HTERT RPE-1 (cell line): ENCODE data around the gene SMOC2.
"Not testable (repeated sequence)": the region's sequence is repeated elsewhere in the genome, so short reads cannot be mapped to it uniquely, and the experiment has no call there.

ENCODE experiments used
- in situ Hi-C: fragments of 300-500 bp; cut with MboI; formaldehyde crosslinking; loops from 4 replicates; pipeline ENCODE4 v1.14.3; 2020; ENCODE audit warnings: low sequenced_read_pairs

Gene SMOC2

DNA sequence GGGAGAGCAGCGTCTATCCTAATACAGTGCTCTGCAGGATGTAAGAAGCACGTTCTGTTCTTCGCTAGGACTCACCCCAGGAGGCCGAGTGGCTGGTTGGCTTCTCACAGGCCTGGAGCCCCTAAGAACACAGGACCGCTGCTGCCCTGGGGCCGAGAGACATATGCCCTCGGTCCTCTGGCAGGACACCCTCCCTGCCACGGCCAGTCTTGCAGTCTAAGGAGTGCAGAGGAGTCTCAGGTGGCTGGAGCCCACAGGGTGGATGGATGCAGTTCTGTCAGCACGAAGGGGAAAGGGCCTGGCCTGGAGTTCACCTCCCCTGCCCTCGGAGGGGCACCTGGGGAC is 96.5 kb downstream of the SMOC2 start:
- in situ Hi-C loops = no loop called here

DNA sequence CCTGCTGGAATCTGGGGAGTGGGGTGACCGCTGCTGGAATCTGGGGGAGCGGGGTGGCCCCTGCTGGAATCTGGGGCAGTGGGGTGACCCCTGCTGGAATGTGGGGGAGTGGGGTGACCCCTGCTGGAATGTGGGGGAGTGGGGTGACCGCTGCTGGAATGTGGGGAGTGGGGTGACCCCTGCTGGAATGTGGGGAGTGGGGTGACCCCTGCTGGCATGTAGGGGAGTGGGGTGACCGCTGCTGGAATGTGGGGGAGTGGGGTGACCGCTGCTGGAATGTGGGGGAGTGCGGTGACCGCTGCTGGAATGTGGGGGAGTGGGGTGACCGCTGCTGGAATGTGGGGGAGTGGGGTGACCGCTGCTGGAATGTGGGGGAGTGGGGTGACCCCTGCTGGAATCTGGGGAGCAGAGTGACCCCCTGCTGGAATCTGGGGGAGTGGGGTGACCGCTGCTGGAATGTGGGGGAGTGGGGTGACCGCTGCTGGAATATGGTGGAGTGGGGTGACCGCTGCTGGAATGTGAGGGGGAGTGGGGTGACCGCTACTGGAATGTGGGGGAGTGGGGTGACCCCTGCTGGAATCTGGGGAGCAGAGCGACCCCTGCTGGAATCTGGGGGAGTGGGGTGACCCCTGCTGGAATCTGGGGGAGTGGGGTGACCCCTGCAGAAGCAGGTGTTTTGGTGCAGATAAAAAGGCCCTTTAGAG is 97.4 kb downstream of the SMOC2 start:
- in situ Hi-C loops = not testable (repeated sequence)

DNA sequence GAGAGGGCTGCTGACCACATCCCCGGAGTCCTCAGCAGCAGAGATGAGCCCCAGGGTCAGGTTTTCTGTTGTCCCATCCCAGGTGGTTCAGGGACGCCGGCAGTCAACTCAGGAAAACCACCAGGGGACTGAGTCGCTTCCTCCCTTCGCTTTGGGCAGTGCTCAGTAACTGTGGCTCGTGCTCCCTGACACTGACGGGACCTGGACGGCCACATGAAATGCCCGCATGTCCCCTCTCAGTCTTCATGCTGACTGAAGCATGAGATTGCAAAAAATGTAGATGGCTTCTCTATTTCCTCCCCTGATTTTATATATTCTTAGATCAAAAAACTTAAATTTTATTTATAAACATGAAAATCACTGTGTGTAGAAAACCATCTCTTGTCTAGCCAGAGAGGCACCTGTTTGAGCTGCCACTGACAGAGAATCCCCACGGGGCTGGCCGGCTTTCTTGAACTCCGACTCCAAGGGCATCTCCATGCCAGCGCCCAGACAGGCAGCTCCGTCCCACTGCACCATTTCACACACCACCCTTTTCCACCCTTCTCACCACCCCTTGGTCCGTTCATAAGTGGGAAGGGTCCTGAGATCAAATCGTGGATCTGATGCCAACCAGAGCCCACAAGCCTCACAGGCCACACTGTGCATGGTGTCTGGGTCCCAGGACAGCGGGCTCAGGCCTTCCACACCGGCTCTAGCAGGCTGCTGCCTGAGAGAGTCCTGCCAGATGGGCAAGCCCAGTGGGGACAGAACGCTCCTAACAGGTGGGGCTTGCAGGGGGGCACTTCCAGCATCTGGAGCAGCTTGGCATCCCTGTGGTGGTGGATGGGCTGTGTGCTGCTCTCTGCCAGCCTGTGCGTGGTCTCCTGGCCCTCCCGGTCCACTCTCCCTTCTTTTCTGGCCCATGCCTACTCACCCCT is 98.2 kb downstream of the SMOC2 start:
- in situ Hi-C loops = no loop called here

DNA sequence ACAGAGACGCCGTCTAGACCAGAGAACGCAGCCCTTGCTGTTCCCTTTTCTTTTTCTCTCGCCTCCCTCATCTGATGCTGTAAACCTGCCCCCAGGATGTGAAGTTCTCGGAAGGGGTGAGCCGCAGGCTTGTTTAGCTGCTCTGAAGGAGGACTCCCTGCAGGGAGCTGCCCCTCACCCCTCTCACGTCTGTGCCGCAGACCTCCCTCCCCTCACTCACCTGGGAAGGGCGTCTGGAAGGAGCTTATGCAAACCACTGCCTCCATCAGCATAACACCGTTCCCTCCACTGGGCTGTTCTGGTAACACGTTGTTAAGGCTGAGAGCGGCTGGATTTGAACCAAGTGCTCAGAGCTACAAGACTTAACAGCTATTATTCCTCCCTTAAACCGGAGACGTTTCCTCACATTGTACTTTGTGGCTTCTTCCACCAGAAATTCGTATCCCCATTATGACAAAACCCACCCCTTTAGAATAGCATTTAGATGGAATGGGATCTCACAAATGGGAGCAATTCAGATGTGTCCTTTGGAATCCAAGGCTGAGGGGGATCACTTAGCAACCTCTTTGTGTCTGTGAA is 99.8 kb downstream of the SMOC2 start:
- in situ Hi-C loops = no loop called here

DNA sequence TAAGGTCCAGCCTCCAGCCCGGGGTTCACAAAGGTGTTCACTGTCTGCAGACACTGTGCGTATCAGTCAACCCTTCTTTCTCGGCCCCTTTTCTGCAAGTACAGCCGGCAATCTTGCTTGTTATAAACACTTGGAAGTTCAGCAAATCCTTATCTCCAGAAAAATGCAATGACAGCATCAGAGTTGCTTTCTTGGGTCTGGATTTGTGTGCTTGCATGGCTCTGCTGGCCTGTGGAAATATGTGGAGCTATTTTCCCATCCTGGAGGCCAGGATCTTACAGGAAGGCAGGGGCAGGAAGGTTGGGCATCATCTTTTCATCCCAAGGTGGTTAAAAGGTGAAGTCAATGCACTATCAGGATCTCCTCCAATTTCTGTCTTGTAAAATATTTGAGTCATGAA is 100.3 kb downstream of the SMOC2 start:
- in situ Hi-C loops = no loop called here

DNA sequence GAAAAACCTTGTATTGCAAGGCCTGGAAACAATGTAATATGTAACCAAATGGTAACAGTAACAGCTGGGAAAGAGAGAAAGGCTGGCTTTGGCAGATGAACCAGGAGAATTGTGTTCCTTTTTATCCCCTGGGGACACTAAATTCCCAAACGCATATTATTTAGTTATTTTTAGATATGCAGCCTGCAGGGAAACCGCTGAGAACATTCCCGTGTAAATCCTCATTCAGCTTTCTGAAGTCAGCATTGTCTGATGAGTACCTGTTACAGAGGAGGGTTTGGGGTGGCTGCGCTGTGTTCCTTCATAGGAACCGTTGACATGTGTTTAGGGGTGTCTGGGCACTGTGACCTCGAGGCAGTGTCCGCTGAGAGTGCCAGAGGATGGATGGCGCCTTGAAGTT is 101.3 kb downstream of the SMOC2 start:
- in situ Hi-C loops = no loop called here

DNA sequence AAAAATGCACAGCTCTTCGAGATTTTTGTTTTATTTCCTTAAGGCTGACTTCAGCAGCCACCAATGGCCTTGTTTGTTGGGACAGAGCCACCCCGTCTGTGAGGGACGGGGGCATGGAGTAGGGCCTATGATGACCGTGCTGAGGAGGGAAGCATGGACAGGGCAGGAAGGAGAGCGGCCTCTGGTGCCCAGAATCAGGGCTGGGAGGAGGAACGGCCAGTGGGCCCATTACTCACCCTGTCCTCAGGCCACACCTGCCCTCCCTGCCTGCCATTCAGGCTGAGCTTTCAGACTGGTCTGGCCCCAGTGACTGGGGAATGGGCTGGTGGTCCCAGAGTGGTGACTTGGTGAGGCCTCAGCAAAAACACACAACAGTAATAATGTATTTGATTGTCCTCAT is 104.4 kb downstream of the SMOC2 start:
- in situ Hi-C loops = no loop called here

DNA sequence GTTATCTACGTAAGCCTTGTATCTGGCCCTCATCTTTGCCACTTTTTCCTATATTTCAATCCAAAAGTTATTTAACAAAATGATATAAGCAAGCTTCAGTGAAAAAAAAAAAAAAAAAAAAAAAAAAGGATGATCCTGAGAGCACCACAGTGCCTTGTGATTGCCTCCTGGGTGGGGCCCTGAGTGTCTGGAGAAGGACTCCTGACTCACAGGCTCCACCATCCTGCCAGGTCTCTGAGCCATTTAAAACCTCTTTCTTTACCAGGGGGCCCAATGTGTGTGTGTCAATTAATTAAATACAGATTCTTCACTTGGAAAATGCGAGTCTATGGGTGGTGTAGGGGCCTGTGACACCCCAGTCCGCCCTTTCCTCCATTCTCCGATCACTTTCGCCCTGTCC is 105.2 kb downstream of the SMOC2 start:
- in situ Hi-C loops = no loop called here

DNA sequence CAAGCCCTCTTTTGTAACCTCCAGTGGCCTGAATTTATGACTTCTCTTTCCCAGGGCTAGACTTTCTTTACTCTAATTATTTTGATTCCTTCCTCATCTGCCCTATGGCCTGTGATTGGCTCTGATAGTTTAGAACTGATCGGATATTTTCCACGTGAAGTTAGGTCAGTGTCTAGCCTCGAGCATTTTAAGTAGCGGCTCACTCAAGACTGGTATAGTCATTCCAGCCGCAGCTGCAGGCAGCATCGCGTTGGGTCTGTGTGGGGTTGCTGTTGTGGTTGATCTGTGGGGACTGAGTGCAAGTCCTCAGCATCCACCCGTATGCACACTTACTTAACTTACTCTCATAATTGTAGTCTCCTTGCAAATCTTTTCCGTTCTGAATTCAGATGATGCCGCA is 105.7 kb downstream of the SMOC2 start:
- in situ Hi-C loops = no loop called here

DNA sequence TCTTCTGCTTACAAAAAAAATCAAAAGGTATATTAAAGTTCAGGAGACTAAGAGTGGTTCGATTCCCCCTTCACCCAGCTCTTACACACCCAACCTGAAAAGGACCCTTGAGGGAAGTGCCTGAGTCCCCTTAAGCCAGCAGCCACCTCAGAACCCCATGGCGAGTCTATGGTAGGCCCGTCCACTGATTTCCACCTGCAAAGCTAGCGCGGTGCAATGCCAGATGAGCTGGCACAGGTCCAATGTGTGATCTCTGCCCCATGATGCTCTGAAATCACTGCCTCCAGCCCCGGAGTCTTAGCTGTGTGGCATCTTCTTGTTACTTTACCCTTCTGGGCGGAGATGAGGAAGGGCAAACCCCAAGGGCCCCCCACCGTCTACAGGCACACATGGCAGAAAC is 109.3 kb downstream of the SMOC2 start:
- in situ Hi-C loops = no loop called here

DNA sequence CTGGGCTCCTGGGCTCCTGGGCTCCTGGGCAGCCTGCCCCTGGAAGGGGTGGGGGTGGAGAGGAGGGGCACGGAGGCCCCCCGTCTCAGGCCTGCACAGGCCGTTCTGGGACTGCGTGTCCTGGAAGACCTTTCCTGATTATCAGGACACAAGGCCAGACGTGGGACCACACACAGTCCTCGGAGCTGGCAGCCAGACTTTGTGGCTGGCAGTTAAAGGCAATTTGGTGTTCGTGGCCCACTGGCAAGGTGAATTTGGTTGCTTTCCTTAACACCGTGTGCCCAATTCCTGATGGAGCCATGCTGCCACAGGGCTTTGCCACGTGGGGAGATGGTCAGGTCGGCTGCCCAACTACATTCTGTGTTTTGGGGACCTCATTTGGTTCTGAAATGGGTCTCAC is 113.5 kb downstream of the SMOC2 start:
- in situ Hi-C loops = no loop called here

DNA sequence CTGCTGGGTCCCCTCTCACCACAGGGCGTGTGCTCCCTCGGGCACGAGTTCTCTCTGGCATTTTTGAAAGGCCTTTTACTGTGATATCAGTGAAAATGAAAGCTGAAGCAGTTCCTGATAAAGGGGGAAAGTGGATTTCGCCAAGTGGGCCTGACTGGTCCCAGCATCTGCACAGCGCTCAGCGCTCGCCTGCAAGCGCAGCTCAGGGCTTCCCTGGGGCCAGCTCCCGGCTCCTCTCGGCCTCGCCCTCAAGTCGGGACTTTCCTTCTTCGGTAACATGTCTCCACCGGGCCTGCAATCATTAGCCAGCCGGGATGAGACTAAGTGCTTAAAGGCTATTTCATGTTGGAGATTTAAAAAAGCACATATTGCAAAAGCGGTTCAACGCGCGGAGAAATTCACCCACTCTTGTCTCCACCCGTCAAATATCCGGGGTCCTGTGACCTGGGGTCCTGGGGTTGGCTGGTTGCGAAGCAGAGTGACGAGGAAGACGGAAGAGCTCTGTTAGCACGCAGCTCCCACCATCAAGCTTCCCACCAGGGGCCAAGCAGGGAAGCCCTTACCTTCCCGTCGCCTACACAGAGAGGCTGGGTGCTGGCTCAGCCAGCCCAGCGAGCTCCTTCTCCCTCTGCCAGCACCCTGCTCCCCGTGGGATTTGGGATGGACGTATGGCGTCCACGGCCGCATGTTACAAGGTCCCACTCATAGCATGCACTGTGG is 114.1 kb downstream of the SMOC2 start:
- in situ Hi-C loops = no loop called here

DNA sequence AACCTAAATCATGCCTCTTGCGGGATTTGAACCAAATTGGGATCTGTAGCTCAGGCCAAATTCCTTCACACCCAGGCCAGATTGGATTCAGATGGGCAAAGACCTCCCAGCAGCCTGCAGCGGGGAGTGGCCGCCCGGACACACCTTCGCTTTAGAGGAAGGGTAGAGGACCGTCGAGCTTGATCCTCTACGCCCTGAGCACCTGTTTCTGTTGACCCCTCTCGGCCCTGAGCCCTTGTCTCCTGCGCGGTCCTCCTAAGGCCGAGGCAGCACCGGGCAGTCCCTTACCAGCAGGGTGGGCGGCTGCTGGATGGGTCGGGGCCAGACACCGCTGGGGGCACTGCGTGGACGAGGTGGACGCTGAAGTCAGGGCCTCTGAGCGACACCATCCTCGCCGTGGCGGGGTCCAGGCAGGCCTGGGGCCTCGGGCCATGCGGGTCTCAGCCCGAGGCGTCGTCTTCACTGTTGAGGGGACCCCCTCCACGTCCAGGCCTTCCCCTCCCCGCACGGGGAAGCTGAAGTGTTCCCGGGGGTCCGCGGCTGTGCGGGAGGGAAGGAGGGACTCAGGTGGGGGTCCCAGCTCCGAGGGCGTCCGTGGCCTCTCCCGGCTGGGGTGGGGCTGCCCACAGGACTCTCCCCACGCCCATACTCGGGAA is 114.8 kb downstream of the SMOC2 start:
- in situ Hi-C loops = no loop called here

DNA sequence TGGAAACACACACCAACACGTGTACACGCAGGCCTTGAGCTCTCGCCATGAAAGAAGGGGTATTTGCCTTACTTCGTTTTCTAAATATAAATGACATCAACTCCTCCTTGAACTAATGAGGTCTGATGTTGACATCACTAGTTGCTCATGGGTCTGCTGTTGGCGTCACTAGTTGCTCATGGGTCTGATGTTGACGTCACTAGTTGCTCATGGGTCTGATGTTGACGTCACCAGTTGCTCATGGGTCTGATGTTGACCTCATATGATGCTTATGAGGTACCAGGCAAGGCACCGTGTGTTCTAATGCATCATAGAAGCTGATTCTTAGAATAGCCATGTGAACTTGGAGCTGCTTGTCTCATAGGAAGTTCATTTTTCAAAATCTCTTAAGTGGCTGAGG is 116.5 kb downstream of the SMOC2 start:
- in situ Hi-C loops = no loop called here

DNA sequence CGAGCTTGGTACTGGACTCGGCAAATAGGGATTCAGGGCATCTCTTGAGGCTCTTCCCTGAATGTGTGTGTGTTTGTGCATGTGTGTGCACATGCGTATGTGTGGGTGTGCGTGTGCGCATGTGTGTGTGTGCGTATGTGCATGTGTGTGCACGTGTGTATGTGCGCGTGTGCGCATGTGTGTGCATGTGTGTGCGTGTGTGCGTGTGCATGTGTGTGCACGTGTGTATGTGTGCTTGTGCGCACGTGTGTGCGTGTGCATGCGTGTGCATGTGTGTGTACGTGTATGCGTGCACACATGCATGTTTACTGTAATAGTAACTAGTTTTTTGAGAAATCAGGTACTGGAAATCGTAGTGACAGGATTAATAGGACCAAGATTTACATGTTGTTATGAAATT is 117.7 kb downstream of the SMOC2 start:
- in situ Hi-C loops = no loop called here

DNA sequence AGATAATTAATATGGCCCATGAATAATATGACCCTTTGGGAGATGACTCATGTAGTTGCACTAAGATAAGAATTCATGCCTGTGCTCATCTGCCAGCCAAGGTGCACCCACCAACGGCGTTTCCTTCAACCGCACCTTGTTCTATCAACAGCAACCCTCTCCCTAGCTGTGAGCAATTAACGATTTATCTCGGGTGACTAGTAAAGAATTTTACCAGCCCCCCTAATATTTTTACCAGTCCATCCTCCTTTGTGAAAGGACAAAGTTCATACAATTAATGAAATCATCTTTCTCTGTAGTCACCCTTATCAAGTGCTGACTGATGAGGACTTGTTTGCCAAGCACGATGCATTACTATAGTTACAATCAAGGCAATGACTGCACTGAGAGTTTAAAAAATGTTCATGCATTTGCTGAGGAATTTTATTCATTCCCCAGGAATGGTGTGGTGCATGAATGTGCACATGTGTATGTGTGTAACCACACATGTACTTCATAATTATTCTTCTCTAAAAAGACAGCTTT is 118.7 kb downstream of the SMOC2 start:
- in situ Hi-C loops = no loop called here

DNA sequence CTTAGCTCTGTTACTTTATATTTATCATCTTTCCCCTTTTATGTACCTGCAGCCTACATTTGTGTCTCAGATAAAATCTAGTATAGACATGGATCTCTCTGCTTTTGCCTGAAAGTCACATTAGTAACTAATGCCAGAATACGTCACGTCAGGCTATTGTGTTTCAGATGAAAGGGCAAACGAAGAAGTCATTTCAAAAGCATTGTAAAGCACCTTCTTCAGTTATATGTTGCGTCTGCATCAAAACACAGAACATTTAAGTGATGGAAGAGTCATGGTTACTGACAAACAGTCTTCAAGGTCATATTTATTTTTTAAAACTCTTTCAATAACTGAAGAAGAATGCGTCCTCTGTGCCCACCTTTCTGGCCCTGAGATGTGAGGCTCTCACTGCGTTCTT is 119.1 kb downstream of the SMOC2 start:
- in situ Hi-C loops = no loop called here

DNA sequence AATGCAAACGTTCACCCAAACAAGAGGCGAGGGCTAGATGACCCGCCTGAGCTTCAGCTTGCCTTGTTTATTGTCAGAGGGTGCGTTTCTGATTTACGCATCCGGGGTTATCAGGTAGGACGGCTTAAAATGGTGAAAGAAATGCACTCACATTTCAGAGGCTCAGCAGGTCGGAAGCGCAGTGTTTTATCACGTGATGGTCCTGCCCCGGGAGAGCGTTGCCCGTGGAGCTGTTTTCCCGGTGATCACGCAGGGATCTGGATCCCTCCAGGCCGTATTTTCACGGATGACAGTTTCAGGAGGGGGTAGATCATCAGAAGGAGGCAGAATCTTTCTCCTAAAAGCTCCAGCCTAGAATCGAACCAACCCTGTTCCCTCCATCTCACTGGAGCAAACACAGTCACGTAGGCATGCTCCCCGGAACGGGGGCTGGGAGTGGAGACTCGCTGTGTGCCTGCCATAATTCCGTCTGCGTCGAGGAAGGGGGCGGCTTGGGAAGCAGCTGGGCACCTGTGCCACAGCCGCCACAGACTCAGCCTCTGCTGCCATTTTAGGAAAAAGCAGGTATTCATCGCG is 121.7 kb downstream of the SMOC2 start:
- in situ Hi-C loops = no loop called here

DNA sequence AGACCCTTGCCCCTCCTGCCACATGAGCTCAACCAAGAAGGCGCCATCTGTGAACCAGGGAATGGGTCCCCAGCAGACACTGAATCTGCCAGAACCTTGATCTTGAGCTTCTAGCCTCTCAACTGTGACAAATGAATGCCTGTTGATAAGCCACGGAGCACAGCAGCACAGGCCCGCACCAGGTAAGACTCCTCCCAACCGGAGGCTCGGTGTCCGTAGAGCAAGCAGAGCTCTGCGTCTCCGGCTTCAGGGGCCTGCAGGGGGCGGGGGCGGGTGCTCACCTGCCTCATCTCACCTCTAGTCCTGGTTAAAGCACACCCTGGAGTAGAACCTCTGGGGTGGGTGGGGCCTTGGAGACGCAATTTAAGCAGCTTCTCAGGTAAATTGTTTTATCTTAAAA is 122.7 kb downstream of the SMOC2 start:
- in situ Hi-C loops = no loop called here

DNA sequence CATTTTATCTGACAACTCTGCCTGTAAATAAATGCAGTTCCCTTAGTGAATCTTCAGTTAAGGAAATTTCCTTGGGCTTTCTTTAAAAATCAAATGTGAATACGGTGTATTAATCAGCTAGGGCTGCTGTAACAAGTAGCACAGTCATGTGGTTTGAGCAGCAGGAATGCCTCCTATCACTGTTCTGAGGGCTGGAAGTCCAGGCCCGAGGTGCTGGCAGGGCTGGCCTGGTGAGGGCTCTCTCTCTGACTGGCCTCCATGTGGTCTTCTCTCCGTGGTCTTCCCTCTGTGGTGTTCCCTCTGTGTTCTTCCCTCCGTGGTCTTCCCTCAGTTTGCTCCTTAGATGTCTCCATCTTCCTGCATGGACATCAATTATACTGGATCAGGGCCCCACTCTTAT is 124.1 kb downstream of the SMOC2 start:
- in situ Hi-C loops = no loop called here
